Measurements from ENCODE around the gene MYO10.

Gene MYO10

GRCh38 chr5:16707869-16708192 lies 228.3 kb downstream of the MYO10 start:
- DNase-seq (ENCODE audit: low read depth), result no peak

DNA sequence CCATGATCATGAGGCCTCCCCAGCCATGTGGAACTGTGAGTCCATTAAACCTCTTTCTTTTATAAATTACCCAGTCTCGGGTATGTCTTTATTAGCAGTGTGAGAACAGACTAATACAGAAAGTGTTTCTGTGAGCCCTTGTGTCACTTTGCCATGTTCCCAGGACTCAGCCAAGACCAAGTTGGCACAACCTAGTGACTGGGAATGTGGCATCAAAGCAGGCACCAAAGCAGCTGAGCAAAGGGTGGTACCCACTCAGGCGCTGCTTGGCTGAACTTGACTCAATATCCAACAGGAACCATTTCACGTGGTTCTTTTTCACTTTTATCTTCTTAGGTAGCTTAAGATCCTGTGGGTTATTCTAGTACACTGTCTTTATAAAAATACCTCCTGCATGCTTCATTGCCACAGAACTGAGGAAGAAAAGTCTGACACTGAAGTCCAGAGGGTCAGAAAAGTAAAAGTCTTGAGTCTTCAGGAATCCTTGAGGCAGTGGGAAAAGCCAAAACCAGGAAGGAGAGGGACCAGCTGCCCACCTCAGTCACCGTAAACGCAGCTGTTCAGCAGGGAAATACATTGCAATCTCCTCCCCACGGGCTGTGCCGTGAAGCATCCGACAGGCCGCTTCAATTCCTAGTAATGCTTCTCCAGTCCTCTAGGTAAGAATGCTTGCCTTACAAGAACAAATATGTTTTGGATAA lies 228.8 kb downstream of the MYO10 start:
- no peak for DNase-seq (ENCODE audit: low read depth)

DNA sequence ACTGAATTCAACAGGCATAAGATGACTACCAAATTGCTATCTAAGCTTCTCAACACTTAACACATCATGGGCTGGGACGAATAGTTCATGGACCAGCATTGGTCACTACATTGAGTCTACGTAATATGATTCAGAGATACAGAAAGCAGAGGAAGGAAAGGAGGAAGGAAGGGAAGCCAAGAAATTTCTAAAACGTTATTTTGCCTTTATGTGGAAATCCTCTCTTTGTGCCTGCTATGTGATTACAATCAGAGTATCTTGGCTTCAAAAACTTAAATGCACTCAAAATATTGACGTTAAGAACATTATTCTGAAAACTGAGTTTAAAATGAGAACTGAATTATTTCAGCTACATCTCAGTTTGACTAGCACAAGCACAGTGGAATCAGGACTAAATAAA lies 231.1 kb downstream of the MYO10 start:
- DNase-seq (ENCODE audit: low read depth), result no peak

GRCh38 chr5:16702964-16703363 lies 233.1 kb downstream of the MYO10 start:
- no peak for DNase-seq (ENCODE audit: low read depth)

- no peak for DNase-seq (ENCODE audit: low read depth)
Observed at GRCh38 chr5:16701134-16702099, 234.7 kb downstream of the MYO10 start.

GRCh38 chr5:16700081-16700480 lies 236.0 kb downstream of the MYO10 start:
- DNase-seq (ENCODE audit: low read depth), result no peak

DNA sequence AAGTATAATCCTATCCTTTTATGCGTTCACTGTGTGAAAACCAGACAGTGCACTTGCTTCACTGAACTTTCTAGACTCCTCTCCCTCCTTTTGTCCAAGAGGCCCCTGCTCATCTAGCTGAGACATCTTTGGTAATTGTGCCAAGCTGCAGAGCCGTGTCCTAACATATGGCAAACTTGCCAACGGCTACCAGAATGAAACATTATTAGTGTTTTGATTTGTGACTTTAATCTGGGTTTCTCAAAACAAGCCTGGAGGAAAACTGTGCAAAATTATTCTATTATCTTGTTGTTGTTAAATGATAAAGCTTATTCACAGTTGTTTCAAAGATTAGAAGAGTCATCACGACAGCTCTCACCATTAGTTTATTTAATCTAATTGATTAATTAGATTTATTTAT lies 240.3 kb downstream of the MYO10 start:
- no peak for DNase-seq (ENCODE audit: low read depth)

- no peak for DNase-seq (ENCODE audit: low read depth)
Observed at GRCh38 chr5:16693879-16694278, 242.2 kb downstream of the MYO10 start.

GRCh38 chr5:16691731-16692130 lies 244.4 kb downstream of the MYO10 start:
- no peak for DNase-seq (ENCODE audit: low read depth)

DNA sequence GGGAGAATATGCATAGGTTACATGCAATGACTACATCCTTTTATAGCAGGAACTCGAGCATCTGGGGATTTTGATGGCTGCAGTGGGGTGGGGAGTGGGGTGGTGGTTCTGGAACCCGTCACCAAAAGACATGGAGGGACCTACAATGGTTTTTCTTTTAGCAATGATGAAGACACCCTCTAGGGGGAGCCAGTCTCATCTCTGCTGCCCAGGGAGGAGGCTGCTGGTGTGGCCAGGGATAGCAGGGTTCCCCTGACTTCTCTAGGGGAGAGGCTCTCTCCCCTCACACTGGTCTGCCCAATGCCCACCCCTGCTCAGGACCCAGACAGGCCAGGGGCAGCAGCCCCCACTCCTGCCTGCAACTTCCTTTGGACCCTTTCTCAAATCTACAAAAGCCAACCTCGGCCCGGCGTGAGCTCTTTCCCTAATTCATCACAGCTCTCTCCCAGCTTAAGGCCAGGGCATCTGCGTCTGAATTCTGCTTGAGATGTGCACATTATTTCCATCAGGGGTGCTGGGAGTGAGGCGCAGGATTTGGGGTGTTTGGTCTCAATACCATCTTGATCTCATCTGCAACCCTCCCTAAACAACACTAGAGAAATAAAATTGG lies 245.7 kb downstream of the MYO10 start:
- DNase-seq (ENCODE audit: low read depth), result peak; percentile 74

GRCh38 chr5:16687898-16688297 lies 248.2 kb downstream of the MYO10 start:
- no peak for DNase-seq (ENCODE audit: low read depth)

GRCh38 chr5:16685069-16685468 lies 251.0 kb downstream of the MYO10 start:
- DNase-seq (ENCODE audit: low read depth), result no peak

DNA sequence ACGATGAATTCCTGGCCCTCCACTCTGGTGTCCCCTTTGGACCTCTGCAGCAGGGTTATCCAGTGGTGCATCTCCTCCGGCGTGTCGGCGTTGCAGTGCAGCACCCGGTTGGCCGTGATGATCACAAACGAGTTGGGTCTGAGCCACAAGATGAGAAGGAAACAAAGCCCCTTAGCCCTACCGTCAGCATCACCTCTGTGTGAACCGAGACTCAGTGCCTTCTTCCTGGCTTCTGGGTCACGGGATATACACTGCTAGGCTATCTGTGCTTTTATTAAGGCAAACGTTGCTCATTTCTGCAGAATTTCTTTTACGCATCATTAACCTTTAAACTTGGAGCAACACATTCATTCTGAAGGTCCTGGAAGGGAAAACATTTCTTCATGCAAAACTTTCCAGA lies 254.2 kb downstream of the MYO10 start:
- no peak for DNase-seq (ENCODE audit: low read depth)

- no peak for DNase-seq (ENCODE audit: low read depth)
Observed at GRCh38 chr5:16679863-16680262, 256.2 kb downstream of the MYO10 start.

DNA sequence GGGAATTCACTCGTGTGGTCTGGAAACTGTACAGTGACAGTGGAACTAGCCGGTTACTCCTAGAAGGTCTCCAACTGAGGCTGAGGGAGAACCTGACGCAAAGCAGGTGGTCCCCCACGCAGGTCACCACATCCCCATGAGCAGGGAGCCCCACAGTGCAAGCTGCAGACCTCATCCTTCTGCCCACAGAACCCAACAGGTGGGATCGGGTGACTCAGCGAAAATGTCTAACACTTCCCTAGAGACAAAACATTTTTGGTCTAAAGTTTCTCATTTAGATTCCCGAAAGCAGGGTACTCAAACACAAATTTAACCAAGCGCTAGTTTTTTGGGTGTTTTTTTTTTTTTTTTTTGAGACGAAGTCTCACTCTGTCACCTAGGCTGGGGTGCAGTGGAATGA lies 256.9 kb downstream of the MYO10 start:
- no peak for DNase-seq (ENCODE audit: low read depth)

DNA sequence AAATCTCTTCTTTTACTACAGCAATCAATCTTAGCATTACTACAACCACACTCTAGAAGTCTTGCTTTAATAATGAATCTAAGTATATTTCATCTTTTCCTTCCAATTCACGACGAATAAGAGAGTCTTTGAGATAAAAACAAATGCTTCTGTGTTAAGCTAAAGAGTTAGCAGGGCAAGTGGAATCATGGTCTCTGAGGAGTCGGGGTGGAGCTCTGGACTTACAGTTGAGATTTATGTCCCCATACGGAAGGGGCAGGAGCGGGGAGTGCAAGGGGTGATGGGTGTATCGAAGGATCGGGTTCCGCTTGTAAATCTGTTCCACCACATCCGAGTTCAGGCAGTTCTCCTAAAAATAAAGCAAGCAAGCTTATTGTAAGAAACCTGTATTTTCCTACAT lies 260.3 kb downstream of the MYO10 start:
- DNase-seq (ENCODE audit: low read depth), result no peak

DNA sequence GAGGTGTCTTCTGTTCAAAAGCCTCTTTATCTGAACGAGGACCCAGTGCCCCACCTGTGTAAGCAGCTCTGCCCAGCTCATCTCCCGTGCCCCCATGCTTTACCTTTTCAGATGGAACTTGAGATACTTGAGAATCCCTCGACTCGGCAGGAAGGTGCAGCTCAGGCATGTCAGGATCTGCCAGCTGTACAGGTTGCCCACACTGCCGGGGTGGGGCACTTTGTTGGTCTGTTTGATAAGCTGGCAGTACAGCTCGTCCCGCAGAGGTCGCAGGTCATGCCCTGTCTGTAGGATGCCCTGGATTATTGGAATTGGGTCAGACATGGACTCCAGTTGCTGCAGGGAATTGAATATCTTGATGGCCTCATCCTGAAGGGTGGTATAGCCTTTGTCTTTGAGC lies 261.3 kb downstream of the MYO10 start:
- DNase-seq (ENCODE audit: low read depth), result no peak

DNA sequence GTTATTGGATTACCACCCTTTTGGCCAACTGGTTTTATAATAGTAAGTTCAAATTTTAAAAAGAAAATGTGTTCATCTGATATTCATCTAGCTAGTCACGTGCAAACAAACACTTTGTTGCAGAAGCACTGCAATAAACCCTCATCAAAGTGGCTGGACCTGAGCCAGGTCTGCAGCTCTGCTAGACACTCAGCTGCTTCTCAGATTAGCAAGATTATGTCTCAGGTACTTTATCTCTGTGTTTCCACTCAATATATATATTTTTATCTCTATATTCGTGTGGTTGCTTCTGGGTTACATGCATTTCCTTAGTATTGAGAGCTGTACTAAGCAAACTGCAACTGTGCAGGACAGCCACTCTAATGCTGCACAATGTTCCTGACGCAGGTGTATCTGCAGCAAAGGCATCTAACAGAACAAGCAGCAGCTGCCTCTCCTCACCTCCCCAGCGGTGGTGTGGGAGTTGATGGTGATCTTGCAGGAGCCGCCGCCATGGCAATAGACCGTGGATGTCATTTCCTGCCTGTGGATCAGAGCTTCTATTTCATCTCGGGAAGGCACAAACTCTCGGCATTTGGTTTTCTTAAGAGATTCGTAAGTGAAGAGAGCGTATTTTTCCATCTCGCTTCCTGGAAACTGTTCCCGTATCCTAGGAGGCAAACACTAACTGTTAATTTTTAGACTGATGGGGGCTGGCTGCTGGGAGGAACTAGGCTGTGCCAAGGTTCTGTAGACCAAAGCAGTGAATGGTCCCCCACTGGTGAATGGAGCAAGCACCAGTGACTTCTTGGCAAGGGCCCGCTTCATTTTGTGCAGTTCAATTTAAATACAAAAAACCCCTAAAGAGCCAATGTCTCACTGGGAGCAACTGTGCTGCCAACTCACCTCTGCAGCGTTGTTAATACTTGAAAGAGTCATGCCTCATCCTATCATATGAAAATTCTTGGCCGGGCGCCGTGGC lies 262.6 kb downstream of the MYO10 start:
- DNase-seq (ENCODE audit: low read depth), result no peak

DNA sequence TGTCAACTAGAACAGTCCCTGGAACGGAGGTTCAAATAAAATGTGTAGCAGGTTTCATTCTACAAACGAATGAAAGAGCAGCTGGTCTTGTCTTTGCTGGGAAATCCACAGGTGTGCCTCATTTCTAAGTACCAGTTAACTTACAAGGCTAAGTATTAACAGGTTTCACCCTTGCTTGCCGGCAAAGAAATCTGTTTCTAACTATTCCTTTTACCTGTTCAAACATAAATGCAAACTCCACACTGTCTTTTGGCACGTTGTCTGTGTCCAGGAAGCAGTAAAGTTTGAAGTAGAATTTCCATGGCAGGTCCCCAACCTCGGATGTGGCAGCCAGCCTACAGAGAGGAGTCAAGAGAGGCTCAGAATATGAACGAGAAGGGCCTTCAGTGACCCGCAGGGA lies 264.9 kb downstream of the MYO10 start:
- no peak for DNase-seq (ENCODE audit: low read depth)

- no peak for DNase-seq (ENCODE audit: low read depth)
Observed at GRCh38 chr5:16669776-16670175, 266.3 kb downstream of the MYO10 start.

DNA sequence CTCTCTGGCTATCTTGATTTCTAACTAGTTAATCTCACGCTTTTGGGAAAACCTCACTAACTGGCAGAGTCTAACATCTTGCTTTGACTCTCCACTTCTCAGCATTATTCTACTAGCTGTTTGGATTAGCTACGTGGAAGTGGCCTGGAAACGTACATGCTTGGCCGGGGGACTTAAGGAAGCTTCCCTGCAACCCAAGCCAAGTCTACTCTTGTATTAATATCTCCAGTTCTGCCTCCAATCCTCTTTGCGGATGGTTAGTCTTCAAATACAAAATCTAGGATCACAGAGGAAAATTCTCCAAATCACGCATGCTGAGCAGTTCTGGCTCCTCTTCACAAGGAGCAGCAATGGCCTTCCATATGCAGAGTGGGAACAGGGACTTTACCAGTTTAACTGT lies 267.5 kb downstream of the MYO10 start:
- DNase-seq (ENCODE audit: low read depth), result no peak

- no peak for DNase-seq (ENCODE audit: low read depth)
Observed at GRCh38 chr5:16668194-16668593, 267.9 kb downstream of the MYO10 start.

All from ELR (cell line).